ENCODE results near the gene POLR2M.

DNA sequence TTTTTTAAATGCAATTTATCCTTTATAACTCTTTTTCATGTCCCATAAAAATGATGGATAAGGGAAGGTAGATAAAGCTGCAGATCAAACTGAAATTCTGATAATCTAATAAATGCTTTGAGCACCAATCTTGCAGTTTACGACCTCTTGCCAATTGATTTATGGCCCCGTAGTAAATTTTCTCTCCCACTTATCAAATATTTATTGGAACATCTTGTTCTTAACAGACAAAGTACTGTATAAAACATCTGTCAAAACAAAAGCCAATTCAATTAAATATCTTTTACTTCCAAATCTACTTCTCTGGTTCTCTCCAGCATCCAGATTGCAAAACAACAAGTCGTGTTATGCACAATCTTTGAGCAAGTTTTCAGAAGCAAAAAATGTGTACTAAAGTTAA, 34.6 kb downstream of the POLR2M start:
- TF ChIP-seq, protein P1, sequence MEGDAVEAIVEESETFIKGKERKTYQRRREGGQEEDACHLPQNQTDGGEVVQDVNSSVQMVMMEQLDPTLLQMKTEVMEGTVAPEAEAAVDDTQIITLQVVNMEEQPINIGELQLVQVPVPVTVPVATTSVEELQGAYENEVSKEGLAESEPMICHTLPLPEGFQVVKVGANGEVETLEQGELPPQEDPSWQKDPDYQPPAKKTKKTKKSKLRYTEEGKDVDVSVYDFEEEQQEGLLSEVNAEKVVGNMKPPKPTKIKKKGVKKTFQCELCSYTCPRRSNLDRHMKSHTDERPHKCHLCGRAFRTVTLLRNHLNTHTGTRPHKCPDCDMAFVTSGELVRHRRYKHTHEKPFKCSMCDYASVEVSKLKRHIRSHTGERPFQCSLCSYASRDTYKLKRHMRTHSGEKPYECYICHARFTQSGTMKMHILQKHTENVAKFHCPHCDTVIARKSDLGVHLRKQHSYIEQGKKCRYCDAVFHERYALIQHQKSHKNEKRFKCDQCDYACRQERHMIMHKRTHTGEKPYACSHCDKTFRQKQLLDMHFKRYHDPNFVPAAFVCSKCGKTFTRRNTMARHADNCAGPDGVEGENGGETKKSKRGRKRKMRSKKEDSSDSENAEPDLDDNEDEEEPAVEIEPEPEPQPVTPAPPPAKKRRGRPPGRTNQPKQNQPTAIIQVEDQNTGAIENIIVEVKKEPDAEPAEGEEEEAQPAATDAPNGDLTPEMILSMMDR (IDR thresholded peaks at IDR 0.05): no peak
- TF ChIP-seq POLR2A (IDR thresholded peaks at IDR 0.05): no peak
